RWPE2 (cell line): ENCODE measurements around the gene ZEB2.

Experiments used
- ATAC-seq: fragments of 200-7000 bp; cut with Tn5 transposase; 3 replicates; pipeline ENCODE4 v1.9.1; 2021; ENCODE audit warnings: low read depth
- DNase-seq: peaks from one replicate; pipeline ENCODE4 v3.0.0-alpha.2; 2020; ENCODE audit warnings: low spot score
- H3K27ac ChIP-seq: fragments of 450-650 bp; 2 replicates; pipeline ENCODE4 v1.5.1; 2017; ENCODE audit warnings: mild to moderate bottlenecking; ENCODE audit not compliant: poor library complexity, severe bottlenecking
- H3K27me3 ChIP-seq: fragments of 250-450 bp; sonication (Bioruptor Pico); 2 replicates; pipeline ENCODE4 v1.5.1; 2021; ENCODE audit warnings: mild to moderate bottlenecking, moderate library complexity; ENCODE audit not compliant: insufficient read depth, poor library complexity, severe bottlenecking
- H3K36me3 ChIP-seq: fragments of 250-450 bp; sonication (Bioruptor Pico); 2 replicates; pipeline ENCODE4 v1.5.1; 2020; ENCODE audit warnings: low read depth, mild to moderate bottlenecking, moderate library complexity
- H3K4me1 ChIP-seq: fragments of 250-450 bp; sonication (Bioruptor Pico); 2 replicates; pipeline ENCODE4 v1.5.1; 2021; ENCODE audit warnings: mild to moderate bottlenecking, moderate library complexity; ENCODE audit not compliant: insufficient read depth, poor library complexity, severe bottlenecking
- H3K4me3 ChIP-seq: fragments of 250-450 bp; sonication (Bioruptor Pico); 2 replicates; pipeline ENCODE4 v1.5.1; 2021; ENCODE audit warnings: mild to moderate bottlenecking, moderate library complexity; ENCODE audit not compliant: severe bottlenecking
- H3K9me3 ChIP-seq: fragments of 250-450 bp; sonication (Bioruptor Pico); 2 replicates; pipeline ENCODE4 v1.5.1; 2021; ENCODE audit warnings: mild to moderate bottlenecking, moderate library complexity; ENCODE audit not compliant: severe bottlenecking
- TF ChIP-seq, protein P1 (sequence below): fragments of 450-650 bp; IDR thresholded peaks from one replicate; pipeline ENCODE4 v1.5.1; 2017; ENCODE audit warnings: mild to moderate bottlenecking, moderate library complexity; ENCODE audit not compliant: poor library complexity, severe bottlenecking

The ZEB2 gene

DNA sequence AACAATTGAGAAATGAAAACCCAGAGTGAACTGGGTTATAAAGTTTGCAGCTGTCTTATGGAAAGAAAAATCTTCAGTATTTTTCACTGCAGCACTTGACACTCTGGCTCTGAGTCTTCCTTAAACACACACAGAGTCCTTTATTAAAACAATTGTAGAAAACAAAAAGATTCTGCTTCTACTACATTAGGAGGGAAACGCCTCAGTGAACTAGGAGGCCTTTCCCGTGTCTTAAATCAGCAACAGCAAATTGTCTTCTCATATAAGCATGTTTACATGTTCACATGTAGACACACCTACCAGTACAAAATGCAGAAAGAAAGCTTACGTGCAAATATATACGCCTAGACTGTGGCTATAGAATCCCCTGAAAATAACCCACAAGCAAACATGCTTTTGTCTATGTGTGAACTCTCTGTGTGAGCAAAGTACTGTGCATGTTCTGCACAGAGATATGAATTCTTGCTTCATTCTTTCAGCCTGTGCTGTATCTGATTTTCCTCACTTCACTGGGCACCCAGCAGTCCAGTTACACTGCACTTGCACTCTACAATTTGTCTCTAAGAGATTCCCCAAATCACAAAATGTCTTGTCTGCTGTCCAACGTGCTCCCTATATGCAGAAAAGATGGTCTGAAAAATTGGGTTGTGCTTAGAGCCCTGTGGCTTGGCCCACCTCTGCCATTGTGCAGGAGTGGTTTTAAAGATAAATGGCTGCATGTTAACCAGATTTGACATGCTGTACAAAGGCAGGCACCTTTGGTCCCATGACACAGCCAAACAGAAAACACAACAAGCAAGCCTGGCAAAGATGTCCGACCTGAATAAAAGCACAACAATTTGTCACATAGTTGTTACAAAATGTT is 24.5 kb downstream of the ZEB2 start:
- H3K4me3 ChIP-seq, result no peak overlapping the region
- DNase-seq (no peak), ATAC-seq (no peak)
- no peaks in the 10 kb centered on the region for H3K36me3 ChIP-seq
- no peaks in the 10 kb centered on the region for H3K9me3 ChIP-seq
- H3K27me3 ChIP-seq, result no peaks in the 10 kb centered on the region
- TF ChIP-seq, protein P1, sequence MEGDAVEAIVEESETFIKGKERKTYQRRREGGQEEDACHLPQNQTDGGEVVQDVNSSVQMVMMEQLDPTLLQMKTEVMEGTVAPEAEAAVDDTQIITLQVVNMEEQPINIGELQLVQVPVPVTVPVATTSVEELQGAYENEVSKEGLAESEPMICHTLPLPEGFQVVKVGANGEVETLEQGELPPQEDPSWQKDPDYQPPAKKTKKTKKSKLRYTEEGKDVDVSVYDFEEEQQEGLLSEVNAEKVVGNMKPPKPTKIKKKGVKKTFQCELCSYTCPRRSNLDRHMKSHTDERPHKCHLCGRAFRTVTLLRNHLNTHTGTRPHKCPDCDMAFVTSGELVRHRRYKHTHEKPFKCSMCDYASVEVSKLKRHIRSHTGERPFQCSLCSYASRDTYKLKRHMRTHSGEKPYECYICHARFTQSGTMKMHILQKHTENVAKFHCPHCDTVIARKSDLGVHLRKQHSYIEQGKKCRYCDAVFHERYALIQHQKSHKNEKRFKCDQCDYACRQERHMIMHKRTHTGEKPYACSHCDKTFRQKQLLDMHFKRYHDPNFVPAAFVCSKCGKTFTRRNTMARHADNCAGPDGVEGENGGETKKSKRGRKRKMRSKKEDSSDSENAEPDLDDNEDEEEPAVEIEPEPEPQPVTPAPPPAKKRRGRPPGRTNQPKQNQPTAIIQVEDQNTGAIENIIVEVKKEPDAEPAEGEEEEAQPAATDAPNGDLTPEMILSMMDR, result no peak
- no peaks in the 10 kb centered on the region for H3K4me1 ChIP-seq
- H3K27ac ChIP-seq, result no peak overlapping the region

DNA sequence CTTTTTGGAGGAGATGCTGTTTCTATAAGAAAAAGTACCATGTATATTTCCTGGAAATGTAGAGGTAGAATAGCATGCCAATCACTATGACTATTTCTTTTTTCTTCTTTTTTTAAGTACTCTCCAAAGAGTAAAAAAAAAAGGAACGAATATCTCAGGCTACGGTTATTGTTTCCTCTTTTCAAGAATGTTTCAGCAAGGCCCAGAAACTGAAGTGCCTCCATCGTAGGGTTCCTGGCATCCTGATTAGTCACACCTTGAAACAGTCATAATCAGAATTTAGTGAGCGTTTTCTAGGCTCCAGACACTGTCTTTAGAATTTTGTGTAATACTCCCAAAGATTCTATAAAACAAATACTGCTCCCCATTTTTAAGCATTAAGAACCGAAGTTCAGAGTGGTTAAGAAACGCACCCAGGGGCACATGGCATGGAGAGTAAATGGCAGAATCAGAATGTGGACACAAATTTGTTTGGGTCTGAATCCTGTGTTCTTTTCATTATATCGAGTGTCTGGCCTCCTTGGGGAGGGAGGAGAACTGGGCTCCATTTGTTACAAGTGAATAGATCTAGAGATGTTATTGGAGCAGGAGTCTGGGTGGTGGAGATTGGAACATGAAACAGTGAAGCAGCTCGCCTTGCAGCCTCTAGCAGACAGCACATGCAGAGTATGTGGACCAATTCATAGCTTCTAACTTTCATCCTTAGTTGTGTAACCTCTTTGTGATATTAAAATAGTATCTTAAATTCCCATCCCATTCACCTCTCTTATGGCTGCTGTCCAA is 26.7 kb downstream of the ZEB2 start:
- H3K27me3 ChIP-seq, result no peaks in the 10 kb centered on the region
- ATAC-seq (no peak), DNase-seq (no peak)
- no peaks in the 10 kb centered on the region for H3K9me3 ChIP-seq
- no peak overlapping the region for H3K4me3 ChIP-seq
- TF ChIP-seq, protein P1, result no peak
- H3K4me1 ChIP-seq, result no peaks in the 10 kb centered on the region
- no peaks in the 10 kb centered on the region for H3K36me3 ChIP-seq
- H3K27ac ChIP-seq, result no peak overlapping the region

- no peaks in the 10 kb centered on the region for H3K9me3 ChIP-seq
- no peak for ATAC-seq
- no peaks in the 10 kb centered on the region for H3K36me3 ChIP-seq
- TF ChIP-seq, protein P1, result no peak
- DNase-seq, result no peak
- no peak overlapping the region for H3K4me3 ChIP-seq
- no peaks in the 10 kb centered on the region for H3K4me1 ChIP-seq
- no peaks in the 10 kb centered on the region for H3K27me3 ChIP-seq
- H3K27ac ChIP-seq, result no peak overlapping the region
Measured at GRCh38 chr2:144490857-144491256, 29.1 kb downstream of the ZEB2 start.

GRCh38 chr2:144490017-144490416 is 29.9 kb downstream of the ZEB2 start:
- no peak overlapping the region for H3K27ac ChIP-seq
- no peaks in the 10 kb centered on the region for H3K27me3 ChIP-seq
- H3K36me3 ChIP-seq, result no peaks in the 10 kb centered on the region
- DNase-seq (no peak), ATAC-seq (no peak)
- no peaks in the 10 kb centered on the region for H3K9me3 ChIP-seq
- no peak overlapping the region for H3K4me3 ChIP-seq
- TF ChIP-seq, protein P1, result no peak
- H3K4me1 ChIP-seq, result no peaks in the 10 kb centered on the region
